ENCODE results near the gene SLIT3. TPM values are rescaled to one million over a fixed set of nuclear protein-coding genes. Genes with fewer than 3 reads are reported as not detected.
A peak's percentile ranks its signal among the peaks of the same experiment; 100 is the strongest.

The SLIT3 gene
- polyA plus RNA-seq, 1 of the 3 experiments (the other 2 are of a cell fraction) = 119 TPM

GRCh38 chr5:168822248-168822744 is 478.6 kb downstream of the SLIT3 start:
- Histone ChIP-seq H3K4me1 (ENCODE audit: control insufficient read depth in 1 of 2, insufficient read depth in 2 of 2, low read depth in 1 of 2, low read length in 1 of 2) (peaks cover 0 to 96% of the 10 kb centered on the region in 2 experiments; a peak in 3 of 4 replicates), H3K4me2 (no peak overlapping the region), H3K9ac (no peak overlapping the region), H3K9me2 (no peaks in the 10 kb centered on the region), H3K36me3 (replicated peaks in 1 of 2; ENCODE audit: control insufficient read depth in 1 of 2, insufficient read depth in 2 of 2, low read length in 1 of 2) (peaks cover 8 to 91% of the 10 kb centered on the region in 2 experiments), H3K9me3 (no peaks in the 10 kb centered on the region), H3K27ac (ENCODE audit: low read depth in 2 of 2, low read length in 1 of 2) (peak overlapping the region; percentile 5 to 87; a peak in 3 of 4 replicates), H2AFZ (ENCODE audit: low read depth) (no peak overlapping the region), H3K27me3 (ENCODE audit: insufficient read depth) (no peaks in the 10 kb centered on the region), H4K20me1 (ENCODE audit: insufficient read depth) (no peaks in the 10 kb centered on the region), H3K4me3 (ENCODE audit: low read depth in 2 of 2, low read length in 1 of 2) (no peak overlapping the region), H3K79me2 (ENCODE audit: insufficient read depth) (no peaks in the 10 kb centered on the region), H3F3A (replicated peaks; ENCODE audit: insufficient read depth) (no peaks in the 10 kb centered on the region)
- CTCF ChIA-PET = interaction anchor here (0.7 kb wide), 1 partner anchor 124 kb away, joined by 3 read pairs; no protein-coding TSS in a partner anchor
- DNase-seq = no peak
- POLR2A ChIA-PET = interaction anchor here (1.1 to 1.6 kb wide), 6 partner anchors 9 to 116 kb away, joined by 3 to 9 read pairs (median 3); no protein-coding TSS in a partner anchor
- 72% methylated on average over 4 of the region's 4 CpGs for WGBS (ENCODE audit: low lambda C conversion rate)
- TF ChIP-seq RFX5 (IDR thresholded peaks at IDR 0.05; ENCODE audit: low read length) = no peak
- TF ChIP-seq EP300 (IDR thresholded peaks at IDR 0.05; ENCODE audit: borderline replicate concordance in 1 of 2, low read depth in 1 of 2, low read length in 1 of 2) = no peak
- TF ChIP-seq TAF1 (IDR thresholded peaks at IDR 0.05; ENCODE audit: borderline replicate concordance, low read depth, low read length) = no peak
- no peak for TF ChIP-seq REST (IDR thresholded peaks at IDR 0.05; ENCODE audit: low read depth, low read length)
- TF ChIP-seq USF2 (IDR thresholded peaks at IDR 0.05; ENCODE audit: borderline replicate concordance, low read depth, low read length) = no peak
- no peak for TF ChIP-seq YY1 (IDR thresholded peaks at IDR 0.05; ENCODE audit: low read depth)
- no peak for TF ChIP-seq RCOR1 (IDR thresholded peaks at IDR 0.05; ENCODE audit: low read length)
- TF ChIP-seq FOSL2 (IDR thresholded peaks at IDR 0.05; ENCODE audit: borderline replicate concordance, low read depth) = no peak
- no peak for TF ChIP-seq MXI1 (IDR thresholded peaks at IDR 0.05; ENCODE audit: low read depth, low read length)

- Histone ChIP-seq H3K9me2 (no peaks in the 10 kb centered on the region), H3K4me1 (ENCODE audit: control insufficient read depth in 1 of 2, insufficient read depth in 2 of 2, low read depth in 1 of 2, low read length in 1 of 2) (peaks cover 0 to 92% of the 10 kb centered on the region in 2 experiments; a peak in 3 of 4 replicates), H4K20me1 (ENCODE audit: insufficient read depth) (no peaks in the 10 kb centered on the region), H3K9me3 (no peaks in the 10 kb centered on the region), H3K27ac (ENCODE audit: low read depth in 2 of 2, low read length in 1 of 2) (peak overlapping the region in 1 of 2 experiments; percentile 87; a peak in 2 of 4 replicates), H3K79me2 (ENCODE audit: insufficient read depth) (no peaks in the 10 kb centered on the region), H3K4me3 (ENCODE audit: low read depth in 2 of 2, low read length in 1 of 2) (no peak overlapping the region), H3K36me3 (replicated peaks in 1 of 2; ENCODE audit: control insufficient read depth in 1 of 2, insufficient read depth in 2 of 2, low read length in 1 of 2) (peaks cover 22 to 95% of the 10 kb centered on the region in 2 experiments), H3K27me3 (ENCODE audit: insufficient read depth) (no peaks in the 10 kb centered on the region), H3K9ac (no peak overlapping the region), H3F3A (replicated peaks; ENCODE audit: insufficient read depth) (no peaks in the 10 kb centered on the region), H2AFZ (ENCODE audit: low read depth) (no peak overlapping the region), H3K4me2 (no peak overlapping the region)
- ChIA-PET POLR2A (interaction anchor here (0.5 to 1.5 kb wide), 6 partner anchors 11 to 60 kb away, joined by 3 to 5 read pairs (median 3); no protein-coding TSS in a partner anchor), CTCF (interaction anchor here (0.6 to 1.7 kb wide), 5 partner anchors 17 to 126 kb away, joined by 3 to 5 read pairs (median 3); no protein-coding TSS in a partner anchor)
- TF ChIP-seq GATA2 (CRISPR knock-in tag; IDR thresholded peaks at IDR 0.05) = no peak
- TF ChIP-seq YY1 (IDR thresholded peaks at IDR 0.05; ENCODE audit: low read depth) = no peak
- TF ChIP-seq TAF1 (IDR thresholded peaks at IDR 0.05; ENCODE audit: borderline replicate concordance, low read depth, low read length) = no peak
- TF ChIP-seq FOSL2 (IDR thresholded peaks at IDR 0.05; ENCODE audit: borderline replicate concordance, low read depth) = no peak
- TF ChIP-seq EZH2phosphoT487 (IDR thresholded peaks at IDR 0.05; ENCODE audit: borderline replicate concordance, low read depth) = no peak
- TF ChIP-seq RAD21 (IDR thresholded peaks at IDR 0.05; ENCODE audit: low read length) = no peak
- no peak for TF ChIP-seq USF2 (IDR thresholded peaks at IDR 0.05; ENCODE audit: borderline replicate concordance, low read depth, low read length)
- no peak for TF ChIP-seq ZBTB33 (IDR thresholded peaks at IDR 0.05; ENCODE audit: borderline replicate concordance, low read depth)
- DNase-seq = no peak
- 93% methylated on average over 5 of the region's 5 CpGs for WGBS (ENCODE audit: low lambda C conversion rate)
Observed at GRCh38 chr5:168820874-168821273, 480.1 kb downstream of the SLIT3 start.

Measured in SK-N-SH (cell line).